ENCODE measurements around the gene DLL3.
A peak's percentile ranks its signal among the peaks of the same experiment; 100 is the strongest.

DLL3 gene

DNA sequence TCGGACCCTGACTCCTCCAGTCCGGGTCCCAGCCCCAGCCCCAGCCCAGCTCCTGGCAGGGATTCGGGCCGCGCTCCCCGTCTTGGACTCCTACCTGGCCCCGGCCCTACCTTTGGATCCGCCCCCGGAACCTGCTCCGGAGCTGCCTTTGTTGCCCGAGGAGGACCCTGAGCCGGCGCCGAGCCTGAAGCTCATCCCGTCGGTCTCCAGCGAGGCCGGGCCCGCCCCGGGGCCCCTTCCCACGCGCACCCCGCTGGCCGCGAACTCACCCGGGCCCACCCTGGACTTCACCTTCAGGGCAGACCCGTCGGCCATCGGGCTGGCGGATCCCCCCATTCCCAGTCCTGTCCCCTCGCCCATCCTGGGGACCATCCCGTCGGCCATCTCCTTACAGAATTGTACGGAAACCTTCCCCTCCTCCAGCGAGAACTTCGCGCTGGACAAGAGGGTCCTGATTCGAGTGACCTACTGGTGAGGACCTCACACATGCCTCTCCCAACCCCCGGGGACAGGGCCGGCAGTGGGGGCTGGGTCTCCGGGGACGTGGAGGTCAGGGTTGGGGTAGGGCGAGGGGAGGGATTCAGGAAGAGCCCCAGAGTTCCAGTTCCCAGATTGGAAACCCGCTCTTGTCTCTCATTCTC is 16.9 kb downstream of the DLL3 start:
- H3K9me3 Mint-ChIP-seq = no peaks in the 10 kb centered on the region
- no peak for DNase-seq
- CTCF ChIA-PET = interaction anchor here (2.3 kb wide), 1 partner anchor 13 kb away, joined by 11 read pairs; no protein-coding TSS in a partner anchor
- peaks cover 86% of the 10 kb centered on the region for H3K27me3 Mint-ChIP-seq
- peaks cover 10% of the 10 kb centered on the region for H3K4me1 Mint-ChIP-seq
- peak overlapping the region; percentile 43 for H3K4me3 Mint-ChIP-seq
- no peak overlapping the region for H3K27ac Mint-ChIP-seq
- peaks cover 5% of the 10 kb centered on the region for H3K36me3 Mint-ChIP-seq

- Mint-ChIP-seq H3K27me3 (peaks cover 83% of the 10 kb centered on the region), H3K9me3 (no peaks in the 10 kb centered on the region), H3K4me3 (peak overlapping the region; percentile 43), H3K36me3 (peaks cover 5% of the 10 kb centered on the region), H3K4me1 (peaks cover 10% of the 10 kb centered on the region), H3K27ac (peak overlapping the region; percentile 38)
- CTCF ChIA-PET = no interaction called here
- no peak for DNase-seq
Observed at GRCh38 chr19:39516270-39516669, 17.5 kb downstream of the DLL3 start.

GRCh38 chr19:39517432-39517831 is 18.7 kb downstream of the DLL3 start:
- no peak overlapping the region for H3K4me3 Mint-ChIP-seq
- no peak for DNase-seq
- H3K27me3 Mint-ChIP-seq = peaks cover 76% of the 10 kb centered on the region
- CTCF ChIA-PET = interaction anchor here (0.8 kb wide), 1 partner anchor 14 kb away, joined by 3 read pairs; no protein-coding TSS in a partner anchor
- H3K36me3 Mint-ChIP-seq = peaks cover 5% of the 10 kb centered on the region
- H3K27ac Mint-ChIP-seq = no peak overlapping the region
- H3K4me1 Mint-ChIP-seq = peaks cover 10% of the 10 kb centered on the region
- H3K9me3 Mint-ChIP-seq = no peaks in the 10 kb centered on the region

DNA sequence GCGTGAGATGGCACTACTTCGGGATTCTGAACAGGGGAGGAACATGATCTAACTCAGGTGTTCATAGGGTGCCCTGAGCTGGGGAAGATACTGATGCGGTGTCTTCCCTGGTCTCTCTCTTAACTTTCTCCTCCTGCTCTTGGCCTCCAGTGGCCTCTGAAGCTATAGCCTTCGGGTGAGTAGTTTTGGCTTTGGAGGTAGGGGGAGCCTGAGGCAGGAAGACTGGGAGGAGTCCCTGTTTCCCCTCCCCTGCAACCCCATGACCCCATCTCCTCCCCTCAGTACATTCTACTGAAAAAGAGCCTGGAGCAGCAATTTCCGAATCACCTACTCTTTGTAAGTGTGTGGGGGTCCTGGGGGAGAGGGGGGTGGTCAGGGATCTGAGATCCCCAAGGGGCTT is 19.7 kb downstream of the DLL3 start:
- H3K4me3 Mint-ChIP-seq = no peak overlapping the region
- DNase-seq = no peak
- peaks cover 5% of the 10 kb centered on the region for H3K36me3 Mint-ChIP-seq
- peaks cover 65% of the 10 kb centered on the region for H3K27me3 Mint-ChIP-seq
- no peaks in the 10 kb centered on the region for H3K9me3 Mint-ChIP-seq
- CTCF ChIA-PET = interaction anchor here (0.5 to 1.6 kb wide), 2 partner anchors 16 to 518 kb away, joined by 3 to 4 read pairs; no protein-coding TSS in a partner anchor
- H3K27ac Mint-ChIP-seq = no peak overlapping the region
- H3K4me1 Mint-ChIP-seq = peaks cover 10% of the 10 kb centered on the region

DNA sequence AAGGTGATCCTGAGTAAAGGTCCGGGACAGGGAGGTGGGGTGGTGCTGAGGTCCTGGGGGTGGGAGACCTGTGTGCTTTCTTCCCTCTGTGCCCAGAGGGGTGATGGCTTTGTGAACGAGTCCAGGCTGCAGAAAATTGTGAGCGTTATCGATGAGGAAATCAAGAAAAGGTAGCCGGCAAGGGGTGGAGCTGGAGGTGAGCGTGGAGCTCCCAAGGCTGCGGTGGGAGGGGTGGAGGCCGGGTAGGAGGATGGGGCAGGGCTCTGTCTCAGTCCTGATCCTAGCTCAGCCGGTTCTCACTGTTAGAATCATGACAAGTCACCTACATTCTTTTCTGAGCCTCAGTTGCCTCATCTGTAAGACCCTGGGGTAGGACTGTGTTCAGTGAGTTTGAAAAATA is 20.2 kb downstream of the DLL3 start:
- DNase-seq = no peak
- Mint-ChIP-seq H3K36me3 (peaks cover 5% of the 10 kb centered on the region), H3K9me3 (no peaks in the 10 kb centered on the region), H3K27me3 (peaks cover 60% of the 10 kb centered on the region), H3K4me3 (no peak overlapping the region), H3K4me1 (peaks cover 10% of the 10 kb centered on the region), H3K27ac (no peak overlapping the region)
- CTCF ChIA-PET = interaction anchor here (1.6 kb wide), 1 partner anchor 16 kb away, joined by 4 read pairs; no protein-coding TSS in a partner anchor

DNA sequence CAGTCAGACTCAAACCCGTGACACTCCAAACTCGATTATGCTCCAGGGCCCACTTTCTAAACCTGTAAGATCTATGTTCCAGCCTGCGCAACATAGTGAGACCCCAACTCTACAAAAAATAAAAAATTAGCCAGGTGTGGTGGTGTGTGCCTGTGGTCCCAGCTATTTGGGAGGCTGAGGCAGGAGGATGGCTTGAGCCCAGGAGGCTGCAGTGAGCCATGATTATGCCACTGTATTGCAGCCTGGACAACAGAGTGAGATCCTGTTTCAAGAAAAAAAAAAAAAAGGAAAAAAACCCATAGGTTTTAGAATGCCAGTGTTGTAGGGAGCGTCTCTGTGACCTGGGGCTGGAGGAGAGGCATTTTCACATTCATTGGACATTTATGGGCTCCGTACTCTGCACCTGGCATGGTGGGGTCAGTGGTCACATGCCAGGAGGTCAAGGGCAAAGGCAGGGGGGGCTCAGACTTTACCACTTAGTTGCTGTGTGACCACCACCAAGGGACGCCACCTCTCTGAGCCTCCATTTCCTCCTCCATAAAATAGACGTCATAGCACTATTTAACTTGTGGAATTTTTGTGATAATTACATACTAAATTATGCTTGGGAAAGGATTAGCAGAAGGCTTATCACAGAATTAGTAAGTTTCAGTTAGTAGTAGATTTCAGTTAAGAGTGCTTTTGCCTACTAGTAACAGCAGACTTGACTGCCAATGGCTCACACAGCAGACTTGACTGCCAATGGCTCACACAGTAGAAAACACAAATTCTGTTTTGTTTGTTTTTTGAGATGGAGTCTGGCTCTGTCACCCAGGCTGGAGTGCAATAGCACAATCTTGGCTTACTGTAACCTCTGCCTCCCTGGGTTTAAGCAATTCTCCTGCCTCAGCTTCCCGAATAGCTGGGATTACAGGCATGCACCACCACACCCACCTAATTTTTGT is 22.1 kb downstream of the DLL3 start:
- no peak overlapping the region for H3K4me3 Mint-ChIP-seq
- no peak overlapping the region for H3K27ac Mint-ChIP-seq
- H3K27me3 Mint-ChIP-seq = peaks cover 42% of the 10 kb centered on the region
- no peaks in the 10 kb centered on the region for H3K9me3 Mint-ChIP-seq
- peaks cover 5% of the 10 kb centered on the region for H3K4me1 Mint-ChIP-seq
- CTCF ChIA-PET = interaction anchor here (0.7 kb wide), 1 partner anchor 18 kb away, joined by 3 read pairs; no protein-coding TSS in a partner anchor
- no peak for DNase-seq
- peaks cover 6% of the 10 kb centered on the region for H3K36me3 Mint-ChIP-seq

GRCh38 chr19:39524495-39524894 is 25.7 kb downstream of the DLL3 start:
- no peaks in the 10 kb centered on the region for H3K9me3 Mint-ChIP-seq
- H3K36me3 Mint-ChIP-seq = peaks cover 7% of the 10 kb centered on the region
- CTCF ChIA-PET = interaction anchor here (0.8 to 1.2 kb wide), 2 partner anchors 26 to 103 kb away, joined by 3 to 5 read pairs; partner anchors contain the start of gene DLL3
- DNase-seq = no peak
- peaks cover 3% of the 10 kb centered on the region for H3K4me1 Mint-ChIP-seq
- H3K27me3 Mint-ChIP-seq = peaks cover 5% of the 10 kb centered on the region
- no peak overlapping the region for H3K27ac Mint-ChIP-seq
- H3K4me3 Mint-ChIP-seq = no peak overlapping the region

DNA sequence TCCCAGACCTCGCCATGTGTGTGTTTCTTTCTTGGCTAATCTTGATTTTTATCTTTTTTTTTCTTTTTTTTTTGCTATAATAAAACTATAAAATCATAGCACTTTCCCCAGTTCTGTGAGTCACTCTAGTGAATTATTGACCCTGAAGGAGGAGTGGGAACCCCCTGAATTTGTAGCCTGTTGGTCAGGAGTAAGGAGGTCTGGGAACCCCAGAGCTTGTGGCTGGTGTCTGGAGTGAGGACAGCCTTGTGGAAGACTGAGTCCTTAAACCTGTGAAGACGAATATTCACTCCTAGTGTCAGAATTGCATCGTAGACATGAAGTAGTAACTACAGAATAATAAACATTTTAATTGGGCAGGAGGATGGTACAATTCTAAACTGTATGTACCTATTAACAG is 26.5 kb downstream of the DLL3 start:
- Mint-ChIP-seq H3K27ac (no peak overlapping the region), H3K4me3 (no peak overlapping the region), H3K9me3 (no peaks in the 10 kb centered on the region), H3K27me3 (peaks cover 3% of the 10 kb centered on the region), H3K36me3 (peaks cover 7% of the 10 kb centered on the region), H3K4me1 (peaks cover 3% of the 10 kb centered on the region)
- CTCF ChIA-PET = interaction anchor here (0.6 to 1.2 kb wide), 5 partner anchors 19 to 359 kb away, joined by 3 to 5 read pairs (median 3); partner anchors contain the start of gene DLL3
- no peak for DNase-seq

- Mint-ChIP-seq H3K27me3 (no peaks in the 10 kb centered on the region), H3K4me1 (peaks cover 27% of the 10 kb centered on the region), H3K27ac (peak overlapping the region; percentile 64), H3K36me3 (peaks cover 8% of the 10 kb centered on the region), H3K4me3 (peak overlapping the region; percentile 89), H3K9me3 (no peaks in the 10 kb centered on the region)
- CTCF ChIA-PET = interaction anchor here (0.8 to 3.5 kb wide), 9 partner anchors 23 to 134 kb away, joined by 3 to 53 read pairs (median 5); partner anchors contain the start of gene RPS16
- no peak for DNase-seq
Observed at GRCh38 chr19:39531834-39532232, 33.1 kb downstream of the DLL3 start.

DNA sequence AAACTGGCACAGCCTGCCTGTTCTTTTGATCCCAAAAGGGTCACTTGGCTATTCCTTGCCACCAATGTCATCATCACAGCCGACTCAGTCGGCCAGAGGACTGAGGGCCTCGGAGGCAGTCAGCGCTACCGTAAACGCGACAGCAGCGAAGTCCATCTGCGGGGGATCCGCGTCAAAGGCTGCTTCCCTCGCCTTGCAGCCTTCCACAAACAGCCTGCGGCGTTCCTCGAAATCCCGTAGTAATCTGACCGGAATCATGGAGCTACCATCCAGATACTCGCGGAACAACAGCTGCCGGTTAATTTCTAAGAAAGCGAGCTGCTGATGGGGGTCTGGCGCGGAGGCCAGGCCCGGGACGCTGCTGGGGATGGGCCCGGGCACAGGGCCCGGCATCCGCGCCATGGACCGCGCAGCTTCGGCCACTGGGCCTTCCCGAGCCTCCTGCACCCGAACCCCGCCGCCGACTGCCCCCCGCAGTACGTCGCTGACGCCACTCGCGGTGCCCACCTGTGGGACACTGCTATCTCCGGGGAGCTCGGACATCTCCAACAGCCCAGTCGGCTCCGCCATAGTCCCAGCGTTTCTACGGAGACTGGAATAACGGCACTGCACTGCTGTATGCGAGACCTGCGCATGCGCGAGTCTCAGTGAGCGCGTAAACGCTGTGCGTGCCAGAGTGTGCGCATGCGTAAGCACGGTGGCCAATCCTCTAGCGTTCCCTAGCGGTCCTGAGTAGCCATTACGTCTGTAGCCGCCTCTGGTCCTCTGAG is 33.7 kb downstream of the DLL3 start, which contains the start of gene EID2B:
TSS of gene EID2B (minus strand) at position 620 of the 770 bp plus-strand sequence. CDS start at position 570, 50 bp downstream.
- Mint-ChIP-seq H3K4me1 (peaks cover 29% of the 10 kb centered on the region), H3K36me3 (peaks cover 10% of the 10 kb centered on the region), H3K9me3 (no peaks in the 10 kb centered on the region), H3K27me3 (no peaks in the 10 kb centered on the region), H3K4me3 (peak within 1 kb of the TSS; percentile 89), H3K27ac (peak within 1 kb of the TSS; percentile 78)
- CTCF ChIA-PET = interaction anchor here (0.7 to 3.5 kb wide), 15 partner anchors 13 to 140 kb away, joined by 3 to 53 read pairs (median 5); partner anchors contain the start of gene RPS16
- peak; percentile 96 for DNase-seq

DNA sequence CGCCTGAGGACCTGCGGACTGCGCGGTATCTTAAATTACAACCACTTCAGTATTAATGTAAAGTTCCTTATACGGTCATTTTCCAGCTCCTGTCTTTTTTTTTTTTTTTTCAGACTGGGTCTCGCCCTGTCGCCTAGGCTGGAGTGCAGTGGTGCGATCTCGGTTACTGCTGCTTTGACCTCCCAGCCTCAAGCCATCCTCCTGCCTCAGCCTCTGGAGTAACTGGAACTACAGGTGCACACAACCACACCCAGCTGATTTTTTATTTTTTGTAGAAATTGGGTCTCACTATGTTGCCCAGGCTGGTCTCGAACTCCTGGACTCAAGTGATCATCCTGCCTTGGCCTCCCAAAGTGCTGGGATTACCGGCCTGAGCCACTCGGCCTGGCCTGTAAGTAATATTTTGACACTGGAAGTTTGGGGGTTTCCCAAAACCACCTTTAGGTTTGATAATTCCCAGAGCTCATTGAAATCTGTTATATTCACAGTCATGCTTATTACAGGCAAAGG is 34.3 kb downstream of the DLL3 start:
- Mint-ChIP-seq H3K4me1 (peaks cover 36% of the 10 kb centered on the region), H3K36me3 (peaks cover 13% of the 10 kb centered on the region), H3K27me3 (no peaks in the 10 kb centered on the region), H3K27ac (peak overlapping the region; percentile 78), H3K4me3 (peak overlapping the region; percentile 89), H3K9me3 (no peaks in the 10 kb centered on the region)
- DNase-seq = no peak
- CTCF ChIA-PET = interaction anchor here (0.7 to 3.5 kb wide), 12 partner anchors 12 to 143 kb away, joined by 3 to 53 read pairs (median 5); no protein-coding TSS in a partner anchor

GRCh38 chr19:39533791-39534190 is 35.0 kb downstream of the DLL3 start:
- Mint-ChIP-seq H3K36me3 (peaks cover 13% of the 10 kb centered on the region), H3K27ac (no peak overlapping the region), H3K9me3 (no peaks in the 10 kb centered on the region), H3K4me3 (no peak overlapping the region), H3K27me3 (no peaks in the 10 kb centered on the region), H3K4me1 (peaks cover 39% of the 10 kb centered on the region)
- no peak for DNase-seq
- CTCF ChIA-PET = interaction anchor here (0.7 to 3.5 kb wide), 12 partner anchors 20 to 142 kb away, joined by 3 to 53 read pairs (median 4); no protein-coding TSS in a partner anchor

GRCh38 chr19:39539165-39539517 is 40.4 kb downstream of the DLL3 start:
- Mint-ChIP-seq H3K4me3 (peak overlapping the region; percentile 83), H3K4me1 (peaks cover 59% of the 10 kb centered on the region), H3K9me3 (no peaks in the 10 kb centered on the region), H3K36me3 (peaks cover 14% of the 10 kb centered on the region), H3K27me3 (no peaks in the 10 kb centered on the region), H3K27ac (peak overlapping the region; percentile 87)
- CTCF ChIA-PET = interaction anchor here (1.1 kb wide), 1 partner anchor 98 kb away, joined by 6 read pairs; no protein-coding TSS in a partner anchor
- no peak for DNase-seq
